Measurements from ENCODE around the gene HRCT1. TPM values are rescaled to one million over a fixed set of nuclear protein-coding genes. Genes with fewer than 3 reads are reported as not detected.

The HRCT1 gene
- not detected for total RNA-seq

DNA sequence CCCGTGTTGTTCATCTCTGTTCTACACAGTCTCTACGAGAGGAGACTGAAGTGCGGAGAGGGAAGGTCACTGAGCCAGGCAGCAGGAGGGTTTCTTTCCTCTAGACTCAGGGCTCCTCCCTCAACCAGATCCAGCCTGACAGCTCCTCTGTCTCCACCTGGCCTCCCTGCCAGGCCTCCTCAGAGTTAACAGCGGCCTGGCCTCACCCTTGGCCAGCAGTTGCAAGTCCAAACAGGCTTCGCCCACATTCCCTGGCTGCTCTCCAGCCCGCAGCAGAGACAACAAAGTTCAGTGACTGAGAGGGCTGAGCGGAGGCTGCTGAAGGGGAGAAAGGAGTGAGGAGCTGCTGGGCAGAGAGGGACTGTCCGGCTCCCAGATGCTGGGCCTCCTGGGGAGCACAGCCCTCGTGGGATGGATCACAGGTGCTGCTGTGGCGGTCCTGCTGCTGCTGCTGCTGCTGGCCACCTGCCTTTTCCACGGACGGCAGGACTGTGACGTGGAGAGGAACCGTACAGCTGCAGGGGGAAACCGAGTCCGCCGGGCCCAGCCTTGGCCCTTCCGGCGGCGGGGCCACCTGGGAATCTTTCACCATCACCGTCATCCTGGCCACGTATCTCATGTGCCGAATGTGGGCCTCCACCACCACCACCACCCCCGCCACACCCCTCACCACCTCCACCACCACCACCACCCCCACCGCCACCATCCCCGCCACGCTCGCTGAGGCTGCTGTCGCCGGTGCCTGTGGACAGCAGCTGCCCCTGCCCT, at the start of gene HRCT1:
HRCT1 (plus strand) TSS at position 291 of the 768 bp plus-strand sequence; CDS start at position 377, 86 bp downstream.

DNA sequence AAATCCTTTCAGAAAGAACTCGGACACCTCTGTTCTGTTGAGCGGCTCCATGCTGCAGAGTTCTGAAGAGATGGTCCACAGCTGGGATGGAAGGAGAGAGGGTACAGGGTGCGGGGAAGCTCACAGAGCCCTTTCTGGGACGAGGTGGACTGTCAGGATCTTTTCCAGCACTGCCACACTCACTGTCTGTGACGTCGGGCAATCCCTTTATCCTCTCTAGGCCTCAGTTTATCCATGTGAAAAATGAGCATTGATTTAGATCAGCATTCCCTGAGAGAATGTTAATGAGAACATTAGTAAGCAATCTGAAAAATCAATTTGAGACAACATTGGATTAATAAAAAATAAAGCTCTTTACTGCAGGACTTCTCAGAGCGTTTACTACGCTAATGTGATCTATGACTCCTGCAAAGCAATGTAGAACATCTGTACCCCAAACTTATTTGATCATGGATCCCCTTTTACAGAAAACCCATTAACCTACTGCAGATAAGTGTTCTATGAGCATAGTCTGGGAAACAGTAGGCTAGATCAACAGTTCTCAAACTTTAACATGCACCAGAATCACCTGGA, 35.6 kb upstream of the HRCT1 start, which contains the start of gene OR13J1:
OR13J1 (minus strand) TSS at position 51 of the 573 bp plus-strand sequence; CDS start at position 51, 0 bp downstream.

DNA sequence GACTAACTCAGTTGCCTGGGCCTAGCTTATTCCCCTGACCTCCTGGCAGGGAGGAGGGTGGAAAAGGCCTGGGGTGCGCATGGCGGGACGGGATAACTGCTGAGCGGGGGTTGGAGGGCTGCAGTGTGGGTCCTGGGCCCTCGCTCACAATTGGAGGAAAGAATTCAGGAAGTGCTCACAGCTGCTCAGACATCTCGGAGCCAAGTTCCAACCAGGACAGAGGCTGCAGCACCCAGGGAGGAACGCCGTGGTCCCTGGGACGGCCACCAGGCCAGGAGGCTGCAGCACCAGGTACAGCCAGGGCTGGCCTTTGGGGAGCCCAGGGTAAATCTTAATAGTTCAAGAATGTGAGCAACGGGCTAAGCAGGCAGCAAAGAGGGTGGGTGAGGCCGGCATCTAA, 3.3 kb downstream of the HRCT1 start, which contains the start of gene SPAAR:
SPAAR (plus strand) TSS at position 217 of the 400 bp plus-strand sequence. CDS start 974 bp downstream, outside the sequence.

Other genes starting within 250 kb of the HRCT1 start
- gene RMRP, start 248.2 kb upstream of the HRCT1 start, total RNA-seq: 5,655 TPM
- gene CCDC107, start 247.9 kb upstream of the HRCT1 start, total RNA-seq: 8.9 TPM
- 1.9 TPM for gene ARHGEF39, start 241.0 kb upstream of the HRCT1 start, total RNA-seq
- gene CA9, start 232.3 kb upstream of the HRCT1 start, total RNA-seq: 0.88 TPM
- 288 TPM for gene TPM2, start 216.3 kb upstream of the HRCT1 start, total RNA-seq
- 160 TPM for gene TLN1, start 174.0 kb upstream of the HRCT1 start, total RNA-seq
- 32.2 TPM for gene CREB3, start 173.5 kb upstream of the HRCT1 start, total RNA-seq
- 60.5 TPM for gene GBA2, start 157.0 kb upstream of the HRCT1 start, total RNA-seq
- gene RGP1, start 156.9 kb upstream of the HRCT1 start, total RNA-seq: 21.8 TPM
- gene MSMP, start 151.9 kb upstream of the HRCT1 start, total RNA-seq: 2.3 TPM
- gene NPR2, start 114.6 kb upstream of the HRCT1 start, total RNA-seq: 30.7 TPM
- gene SPAG8, start 93.9 kb upstream of the HRCT1 start, total RNA-seq: 2.9 TPM
- gene HINT2, start 91.2 kb upstream of the HRCT1 start, total RNA-seq: 17.0 TPM
- gene FAM221B, start 77.5 kb upstream of the HRCT1 start, total RNA-seq: not detected
- 16.6 TPM for gene TMEM8B, start 77.0 kb upstream of the HRCT1 start, total RNA-seq
- gene OR13J1, start 35.8 kb upstream of the HRCT1 start, total RNA-seq: not detected
- gene SPAAR, start 3.3 kb downstream of the HRCT1 start, total RNA-seq: 0.33 TPM
- not detected for gene OR2S2, start 52.0 kb downstream of the HRCT1 start, total RNA-seq
- gene RECK, start 130.7 kb downstream of the HRCT1 start, total RNA-seq: 34.2 TPM
- gene GLIPR2, start 230.5 kb downstream of the HRCT1 start, total RNA-seq: 18.3 TPM

Data from camera-type eye (tissue), 1 donor.